Measurements from ENCODE around the gene AHCY. TPM values are rescaled to one million over a fixed set of nuclear protein-coding genes. Genes with fewer than 3 reads are reported as not detected.
A peak's percentile ranks its signal among the peaks of the same experiment; 100 is the strongest.
"Not testable (repeated sequence)": the region's sequence is repeated elsewhere in the genome, so short reads cannot be mapped to it uniquely, and the experiment has no call there.

Gene AHCY
- total RNA-seq, 1 experiment from 2014 or later, result 350 TPM

- DNase-seq (ENCODE audit: low read depth, low spot score); H3K4me3 ChIP-seq (replicated peaks in 1 of 2; ENCODE audit: low read depth in 1 of 2, low read length in 2 of 2); H3K9me2 ChIP-seq (ENCODE audit: insufficient read depth); H3K4me2 ChIP-seq (ENCODE audit: low read length); H3K9me3 ChIP-seq (ENCODE audit: control insufficient read depth in 1 of 2, insufficient read depth in 1 of 2, low read depth in 1 of 2, low read length in 2 of 2); H2AFZ ChIP-seq (ENCODE audit: low read depth, low read length, poor library complexity, severe bottlenecking); H3K27ac ChIP-seq (ENCODE audit: low read depth, low read length); H3K9ac ChIP-seq (ENCODE audit: low read length); intact Hi-C loops (cut with micrococcal nuclease); BruUV-seq (replicated peaks); ATAC-seq; H3K27me3 ChIP-seq (ENCODE audit: insufficient read depth, low read length): not testable (repeated sequence)
- Histone ChIP-seq H3K36me3 (ENCODE audit: control insufficient read depth in 1 of 2, insufficient read depth in 2 of 2, low read length in 2 of 2) (peaks cover 18 to 51% of the 10 kb centered on the region in 2 experiments), H3K4me1 (ENCODE audit: control insufficient read depth in 1 of 2, insufficient read depth in 2 of 2, low read length in 2 of 2) (peaks cover 10 to 33% of the 10 kb centered on the region in 2 experiments), H3K79me2 (ENCODE audit: insufficient read depth, low read length) (peaks cover 93% of the 10 kb centered on the region), H4K20me1 (ENCODE audit: insufficient read depth) (peaks cover 12% of the 10 kb centered on the region; the same call in 1 of the 2 replicates)
- RAD21 ChIA-PET (ENCODE audit: low non-redundant PET in 1 of 2, low total read pairs in 2 of 2, uncharacterized antibody in 2 of 2, unreplicated experiment in 2 of 2), result interaction anchor here in 1 of 2 experiments (1.2 kb wide), 1 partner anchor 107 kb away, joined by 3 read pairs; no protein-coding TSS in a partner anchor
- POLR2A ChIA-PET, result interaction anchor here (1.1 kb wide), 1 partner anchor 14 kb away, joined by 3 read pairs; no protein-coding TSS in a partner anchor
- TF ChIP-seq, protein P1, sequence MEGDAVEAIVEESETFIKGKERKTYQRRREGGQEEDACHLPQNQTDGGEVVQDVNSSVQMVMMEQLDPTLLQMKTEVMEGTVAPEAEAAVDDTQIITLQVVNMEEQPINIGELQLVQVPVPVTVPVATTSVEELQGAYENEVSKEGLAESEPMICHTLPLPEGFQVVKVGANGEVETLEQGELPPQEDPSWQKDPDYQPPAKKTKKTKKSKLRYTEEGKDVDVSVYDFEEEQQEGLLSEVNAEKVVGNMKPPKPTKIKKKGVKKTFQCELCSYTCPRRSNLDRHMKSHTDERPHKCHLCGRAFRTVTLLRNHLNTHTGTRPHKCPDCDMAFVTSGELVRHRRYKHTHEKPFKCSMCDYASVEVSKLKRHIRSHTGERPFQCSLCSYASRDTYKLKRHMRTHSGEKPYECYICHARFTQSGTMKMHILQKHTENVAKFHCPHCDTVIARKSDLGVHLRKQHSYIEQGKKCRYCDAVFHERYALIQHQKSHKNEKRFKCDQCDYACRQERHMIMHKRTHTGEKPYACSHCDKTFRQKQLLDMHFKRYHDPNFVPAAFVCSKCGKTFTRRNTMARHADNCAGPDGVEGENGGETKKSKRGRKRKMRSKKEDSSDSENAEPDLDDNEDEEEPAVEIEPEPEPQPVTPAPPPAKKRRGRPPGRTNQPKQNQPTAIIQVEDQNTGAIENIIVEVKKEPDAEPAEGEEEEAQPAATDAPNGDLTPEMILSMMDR (IDR thresholded peaks at IDR 0.05 in 2 of 3, conservative IDR thresholded peaks at IDR 0.05 in 1 of 3; ENCODE audit: borderline replicate concordance in 1 of 3, insufficient read depth in 1 of 3, low read depth in 2 of 3, low read length in 2 of 3), result peak; percentile 12 to 33 (median 24); a peak in 3 of 6 replicates
- CTCF ChIA-PET, result interaction anchor here (1.1 to 1.7 kb wide), 2 partner anchors 12 to 471 kb away, joined by 3 to 4 read pairs; no protein-coding TSS in a partner anchor
These were observed 4.8 kb downstream of the AHCY start for GRCh38 chr20:34298294-34298784.

- Histone ChIP-seq H3K36me3 (ENCODE audit: control insufficient read depth in 1 of 2, insufficient read depth in 2 of 2, low read length in 2 of 2) (peaks cover 37 to 69% of the 10 kb centered on the region in 2 experiments), H3K9me3 (ENCODE audit: control insufficient read depth in 1 of 2, insufficient read depth in 1 of 2, low read depth in 1 of 2, low read length in 2 of 2) (no peaks in the 10 kb centered on the region), H3K9me2 (ENCODE audit: insufficient read depth) (no peaks in the 10 kb centered on the region), H3K9ac (ENCODE audit: low read length) (no peak overlapping the region), H2AFZ (ENCODE audit: low read depth, low read length, poor library complexity, severe bottlenecking) (no peak overlapping the region), H3K27ac (ENCODE audit: low read depth, low read length) (no peak overlapping the region), H4K20me1 (ENCODE audit: insufficient read depth) (peaks cover 12% of the 10 kb centered on the region; the same call in 1 of the 2 replicates), H3K4me1 (ENCODE audit: control insufficient read depth in 1 of 2, insufficient read depth in 2 of 2, low read length in 2 of 2) (peaks cover 7 to 23% of the 10 kb centered on the region in 2 experiments), H3K79me2 (ENCODE audit: insufficient read depth, low read length) (peaks cover 96% of the 10 kb centered on the region), H3K27me3 (ENCODE audit: insufficient read depth, low read length) (no peaks in the 10 kb centered on the region), H3K4me2 (ENCODE audit: low read length) (no peak overlapping the region), H3K4me3 (replicated peaks in 1 of 2; ENCODE audit: low read depth in 1 of 2, low read length in 2 of 2) (no peak overlapping the region)
- intact Hi-C loops (cut with micrococcal nuclease), result no loop called here
- no TSS peak for BruUV-seq (replicated peaks)
- ChIA-PET RAD21 (ENCODE audit: low non-redundant PET in 1 of 2, low total read pairs in 2 of 2, uncharacterized antibody in 2 of 2, unreplicated experiment in 2 of 2) (no interaction called here), POLR2A (no interaction called here), CTCF (interaction anchor here (1.1 kb wide), 1 partner anchor 106 kb away, joined by 5 read pairs; no protein-coding TSS in a partner anchor)
- no peak for ATAC-seq
- TF ChIP-seq POLR2A (IDR thresholded peaks at IDR 0.05; ENCODE audit: borderline replicate concordance, extremely low read depth, insufficient read depth, insufficient read length) (no peak), JUND (IDR thresholded peaks at IDR 0.05) (no peak), SIN3A (IDR thresholded peaks at IDR 0.05; ENCODE audit: low read depth) (no peak), FOSL1 (IDR thresholded peaks at IDR 0.05; ENCODE audit: low read depth) (no peak), EGR1 (IDR thresholded peaks at IDR 0.05; ENCODE audit: low read depth) (no peak)
- no peak for DNase-seq (ENCODE audit: low read depth, low spot score)
These were observed 6.7 kb downstream of the AHCY start for GRCh38 chr20:34296468-34296867.

All from HCT116 (cell line).